ENCODE measurements around the gene HACD4. TPM values are rescaled to one million over a fixed set of nuclear protein-coding genes. Genes with fewer than 3 reads are reported as not detected.

Gene HACD4
- 0.59 and 0.63 TPM in 2 replicates for total RNA-seq (2021)
- long read RNA-seq, full-length matches to known transcripts, result 2 of 7 reads
- long read RNA-seq, partial matches to known transcripts, result 0 of 7 reads
- long read RNA-seq, other reads (novel, unspliced or antisense), result 5 of 7 reads

DNA sequence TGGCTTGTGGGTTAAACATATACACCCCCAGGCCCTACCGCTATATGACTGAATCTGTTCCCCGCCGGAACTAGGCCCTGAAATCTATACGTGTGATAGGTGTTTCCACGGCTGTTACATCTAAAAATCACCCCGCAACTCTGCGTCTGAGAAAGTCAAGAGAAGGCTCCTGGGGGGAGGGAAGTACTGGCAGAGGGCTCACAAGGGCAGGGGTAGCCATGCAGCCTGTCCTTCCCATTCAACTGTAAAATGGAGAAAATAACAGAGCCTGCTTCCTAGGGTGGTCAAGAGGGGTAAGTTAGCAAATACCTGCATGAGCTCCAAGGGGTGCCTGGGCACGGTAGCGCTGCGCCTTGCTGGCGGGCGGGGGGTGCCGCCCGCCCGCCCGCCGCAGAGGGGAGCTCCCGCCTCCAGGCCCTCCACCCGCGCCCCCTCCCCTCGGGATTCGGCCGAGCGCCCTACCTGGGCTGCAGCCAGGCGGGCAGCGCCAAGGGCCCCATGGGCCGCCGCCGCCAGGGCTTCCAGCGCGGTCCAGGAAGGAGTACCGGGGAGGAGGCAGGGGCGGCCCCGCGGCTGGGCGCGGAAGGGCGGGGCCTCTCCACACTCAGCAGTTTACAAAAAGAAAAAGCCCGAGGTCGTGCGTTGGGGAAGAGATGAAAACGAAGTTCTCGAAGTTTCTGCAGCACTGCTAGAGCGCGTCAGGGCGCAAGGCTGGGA lies at the start of gene HACD4:
HACD4 (minus strand) TSS at position 550 of the 717 bp plus-strand sequence; CDS start at position 500, 50 bp downstream.
- Mint-ChIP-seq H3K9me3 (no peaks in the 10 kb centered on the region; a peak in 1 of 5 replicates), H3K4me1 (peaks cover 3 to 6% of the 10 kb centered on the region in 2 experiments; a peak in 2 of 4 replicates), H3K4me3 (peak within 1 kb of the TSS; percentile 50 to 65), H3K36me3 (ENCODE audit: insufficient read depth in 1 of 3, low read depth in 3 of 3) (no peaks in the 10 kb centered on the region), H3K27me3 (ENCODE audit: low read depth) (peaks cover 13% of the 10 kb centered on the region), H3K27ac (no peak within 1 kb of the TSS; a peak in 1 of 7 replicates)
- WGBS (ENCODE audit: extremely low coverage, insufficient read length, low lambda C conversion rate), result no CpG with 5 or more reads among the region's 46 CpGs
- no peak within 1 kb of the TSS for H2BK15ac ChIP-seq (ENCODE audit: low read depth, low read length)
- H4K5ac ChIP-seq (ENCODE audit: insufficient read length, low read depth, low read length), result no peak within 1 kb of the TSS
- H3K9me3 ChIP-seq (ENCODE audit: control insufficient read depth, low read depth, low read length), result no peaks in the 10 kb centered on the region
- H3K9ac ChIP-seq (ENCODE audit: extremely low read depth, insufficient read length, low read length), result no peak within 1 kb of the TSS
- H2BK20ac ChIP-seq (ENCODE audit: low read depth, low read length, poor library complexity, severe bottlenecking), result no peak within 1 kb of the TSS
- H3K4me1 ChIP-seq (ENCODE audit: insufficient read depth, low read length), result no peaks in the 10 kb centered on the region; the same call in 1 of the 2 replicates
- H3T11ph ChIP-seq (ENCODE audit: low read length), result no peak within 1 kb of the TSS
- peak within 1 kb of the TSS; percentile 51 for H3K18ac ChIP-seq (ENCODE audit: insufficient read length, low read depth, low read length)
- TF ChIP-seq CTCF (conservative IDR thresholded peaks at IDR 0.05), result no peak
- peaks cover 6% of the 10 kb centered on the region for H3K23me2 ChIP-seq (ENCODE audit: insufficient read length, low read depth, low read length, poor library complexity, severe bottlenecking)
- H2BK120ac ChIP-seq (ENCODE audit: low read depth, low read length, poor library complexity, severe bottlenecking), result no peak within 1 kb of the TSS
- H3K27me3 ChIP-seq (ENCODE audit: insufficient read depth, low read length), result no peaks in the 10 kb centered on the region
- no peak within 1 kb of the TSS for H2BK5ac ChIP-seq (ENCODE audit: insufficient read length, low read length)
- peak within 1 kb of the TSS; percentile 53 for H3K4me2 ChIP-seq (ENCODE audit: insufficient read depth, insufficient read length, low read length)
- H2BK12ac ChIP-seq (ENCODE audit: insufficient read length, low read depth, low read length), result no peak within 1 kb of the TSS
- no peaks in the 10 kb centered on the region for H4K20me1 ChIP-seq (ENCODE audit: control insufficient read depth, insufficient read depth, insufficient read length)
- no peak within 1 kb of the TSS for H3K4ac ChIP-seq (ENCODE audit: low read depth, low read length)
- DNase-seq, result peak; percentile 73
- no peak within 1 kb of the TSS for H4K8ac ChIP-seq (replicated peaks; ENCODE audit: insufficient read length, low read depth, low read length)
- peak within 1 kb of the TSS; percentile 49 for H2AFZ ChIP-seq (ENCODE audit: low read length)
- H3K14ac ChIP-seq (ENCODE audit: insufficient read depth, low read length), result no peak within 1 kb of the TSS; the same call in 1 of the 2 replicates
- H3K27ac ChIP-seq (ENCODE audit: insufficient read length, low read depth, low read length), result no peak within 1 kb of the TSS
- H3K56ac ChIP-seq (ENCODE audit: insufficient read length, low read depth, low read length), result no peak within 1 kb of the TSS
- H4K91ac ChIP-seq (ENCODE audit: insufficient read length, low read depth, low read length), result no peak within 1 kb of the TSS
- no peak within 1 kb of the TSS for H2AK5ac ChIP-seq (ENCODE audit: insufficient read length, low read length)
- no peaks in the 10 kb centered on the region for H3K79me2 ChIP-seq (ENCODE audit: insufficient read depth, low read length)
- H3K23ac ChIP-seq (ENCODE audit: insufficient read length, low read depth, low read length), result no peak within 1 kb of the TSS
- no peaks in the 10 kb centered on the region for H3K79me1 ChIP-seq (ENCODE audit: insufficient read depth, low read depth, low read length, poor library complexity, severe bottlenecking)

Measured in H9 (cell line).